ENCODE measurements around the gene CAV1. TPM values are rescaled to one million over a fixed set of nuclear protein-coding genes. Genes with fewer than 3 reads are reported as not detected.

The CAV1 gene
- total and polyA plus RNA-seq, 2 of the 4 experiments (the other 2 are of a cell fraction), result 1,592 to 1,808 TPM

GRCh38 chr7:116583653-116584052 is 58.8 kb downstream of the CAV1 start:
- Histone ChIP-seq H3K14ac (replicated peaks; ENCODE audit: low read depth, low read length) (peak overlapping the region; percentile 81), H4K20me1 (ENCODE audit: insufficient read depth, low read length) (no peaks in the 10 kb centered on the region), H3K18ac (ENCODE audit: low read depth, low read length) (peak overlapping the region; percentile 93), H3K27me3 (ENCODE audit: control insufficient read depth, insufficient read depth, low read length) (no peaks in the 10 kb centered on the region), H3K4me2 (ENCODE audit: low read depth, low read length) (peak overlapping the region; percentile 75), H3K4ac (ENCODE audit: low read depth, low read length) (peak overlapping the region; percentile 90), H2BK20ac (ENCODE audit: low read depth, low read length) (peak overlapping the region; percentile 88), H3K79me1 (ENCODE audit: low read depth in 1 of 2, low read length in 2 of 2) (peaks cover 5 to 29% of the 10 kb centered on the region in 2 experiments; a peak in 3 of 4 replicates), H2BK15ac (ENCODE audit: low read depth, low read length) (peak overlapping the region; percentile 92; the same call in 2 of the 3 replicates), H2AK9ac (replicated peaks; ENCODE audit: low read depth, low read length, poor library complexity) (no peak overlapping the region), H3K23ac (ENCODE audit: low read depth, low read length) (peak overlapping the region; percentile 89), H3K4me1 (ENCODE audit: control insufficient read depth, insufficient read depth, low read length) (peaks cover 17% of the 10 kb centered on the region), H3K56ac (ENCODE audit: extremely low read depth, insufficient read depth, low read length) (peak overlapping the region; percentile 57; the same call in 1 of the 2 replicates), H3K4me3 (ENCODE audit: insufficient read depth, low read depth, low read length) (no peak overlapping the region), H3K9me1 (ENCODE audit: insufficient read depth, low read length) (peaks cover 13% of the 10 kb centered on the region), H4K91ac (ENCODE audit: insufficient read depth, low read depth, low read length) (peak overlapping the region; percentile 79; the same call in 1 of the 2 replicates), H2AK5ac (ENCODE audit: low read depth, low read length) (peak overlapping the region; percentile 90; the same call in 1 of the 2 replicates), H4K5ac (ENCODE audit: low read depth, low read length) (peak overlapping the region; percentile 83), H3K27ac (ENCODE audit: insufficient read depth, low read length) (peak overlapping the region; percentile 76), H2AFZ (replicated peaks; ENCODE audit: low read length, poor library complexity) (no peak overlapping the region), H4K8ac (ENCODE audit: low read depth in 2 of 2, low read length in 2 of 2) (peak overlapping the region; percentile 16 to 38; a peak in 3 of 4 replicates), H2BK120ac (ENCODE audit: low read depth, low read length) (peak overlapping the region; percentile 99), H3K9me3 (ENCODE audit: control insufficient read depth, insufficient read depth, low read length) (peaks cover 2% of the 10 kb centered on the region; the same call in 1 of the 2 replicates), H3K9ac (ENCODE audit: low read depth, low read length) (peak overlapping the region; percentile 46; the same call in 1 of the 2 replicates), H3K36me3 (ENCODE audit: control insufficient read depth, insufficient read depth, low read length) (no peaks in the 10 kb centered on the region), H2BK5ac (ENCODE audit: low read depth, low read length, poor library complexity, severe bottlenecking) (peak overlapping the region; percentile 93)
- dilution Hi-C loops (cut with HindIII; ENCODE audit: low sequenced_read_pairs, unreplicated experiment) (no loop called here), in situ Hi-C loops (cut with MboI; ENCODE audit: low sequenced_read_pairs) (loop anchor here (10.0 kb wide), 1 partner anchor 49 kb away; no protein-coding TSS in a partner anchor), intact Hi-C loops (cut with micrococcal nuclease) (loop anchor here (2.0 to 10.0 kb wide), 2 partner anchors 31 to 139 kb away; no protein-coding TSS in a partner anchor)
- CTCF ChIA-PET, result interaction anchor here (1.9 kb wide), 1 partner anchor 8 kb away, joined by 8 read pairs; no protein-coding TSS in a partner anchor
- ATAC-seq (ENCODE audit: low read depth) (no peak), DNase-seq (no peak)
- TF ChIP-seq MXI1 (IDR thresholded peaks at IDR 0.05; ENCODE audit: borderline replicate concordance, low read depth, low read length) (no peak), POLR2A (IDR thresholded peaks at IDR 0.05; ENCODE audit: low read depth, low read length) (no peak), RCOR1 (IDR thresholded peaks at IDR 0.05; ENCODE audit: insufficient replicate concordance, low read length) (no peak)
- POLR2A ChIA-PET (ENCODE audit: unreplicated experiment), result interaction anchor here (1.3 kb wide), 1 partner anchor 56 kb away, joined by 4 read pairs; no protein-coding TSS in a partner anchor
- WGBS, 2 experiments (ENCODE audit: extremely low coverage in 2 of 2, insufficient read length in 1 of 2), result 100% methylated on average over 1 of the region's 1 CpG; no CpG with 5 or more reads in 1 of the 2 experiments
- no TSS peak for BruUV-seq (replicated peaks)
